Keratinocyte (primary cell): ENCODE results near the gene CXorf66. TPM values are rescaled to one million over a fixed set of nuclear protein-coding genes. Genes with fewer than 3 reads are reported as not detected.

Source experiments
- DNase-seq: peaks from one replicate; pipeline ENCODE4 v3.0.0-alpha.2; 2011; ENCODE audit warnings: low read depth, missing footprints, low spot score
- FAIRE-seq: peaks from 2 replicates; lab custom pipeline; 2011; peaks lifted over from hg19 to GRCh38; lab: Jason Lieb, UNC
- H2AFZ ChIP-seq: 2 replicates; pipeline ENCODE4 v1.6.0; 2012; ENCODE audit warnings: low read length, control low read depth, inconsistent platforms; ENCODE audit not compliant: control insufficient read depth
- H3K27ac ChIP-seq: 2 replicates; pipeline ENCODE4 v1.5.1; 2011; ENCODE audit warnings: low read length; ENCODE audit not compliant: control insufficient read depth, insufficient read depth
- H3K27me3 ChIP-seq: 3 replicates; pipeline ENCODE4 v1.6.0; 2011; ENCODE audit warnings: low read length; ENCODE audit not compliant: control insufficient read depth, insufficient read depth; ENCODE audit errors: extremely low read depth
- H3K36me3 ChIP-seq, 2 experiments: 2 replicates in 1 of 2; 3 replicates in 1 of 2; pipeline ENCODE4 v1.5.1; 2011; ENCODE audit warnings: low read length in 2 of 2, mild to moderate bottlenecking in 1 of 2; ENCODE audit not compliant: control insufficient read depth in 2 of 2, insufficient read depth in 2 of 2; ENCODE audit errors: extremely low read depth in 1 of 2
- H3K4me1 ChIP-seq: 3 replicates; pipeline ENCODE4 v1.5.1; 2011; ENCODE audit warnings: low read length; ENCODE audit not compliant: control insufficient read depth, insufficient read depth; ENCODE audit errors: extremely low read depth
- H3K4me2 ChIP-seq: 3 replicates; pipeline ENCODE4 v1.6.0; 2011; ENCODE audit warnings: low read depth, low read length; ENCODE audit not compliant: control insufficient read depth, insufficient read depth; ENCODE audit errors: extremely low read depth
- H3K4me3 ChIP-seq, 3 experiments: fragments of 200-600 bp in 1 of 3; sonication (generic) in 1 of 3; 2 replicates in 2 of 3; 3 replicates in 1 of 3; pipeline ENCODE4 v1.5.1; 2011 to 2016; ENCODE audit warnings: low read length in 3 of 3, mild to moderate bottlenecking in 3 of 3, control low read depth in 2 of 3, inconsistent platforms in 1 of 3, low read depth in 1 of 3, mixed read lengths in 1 of 3, mixed run types in 1 of 3, moderate library complexity in 1 of 3; ENCODE audit not compliant: control insufficient read depth in 2 of 3, insufficient read depth in 2 of 3; ENCODE audit errors: extremely low read depth in 1 of 3
- H3K79me2 ChIP-seq: 2 replicates; pipeline ENCODE4 v1.6.0; 2012; ENCODE audit warnings: low read length; ENCODE audit not compliant: control insufficient read depth, insufficient read depth
- H3K9ac ChIP-seq: 3 replicates; pipeline ENCODE4 v1.6.0; 2011; ENCODE audit warnings: low read length; ENCODE audit not compliant: control insufficient read depth, insufficient read depth; ENCODE audit errors: extremely low read depth
- H3K9me1 ChIP-seq: 3 replicates; pipeline ENCODE4 v1.6.0; 2011; ENCODE audit warnings: low read length; ENCODE audit not compliant: control insufficient read depth, insufficient read depth; ENCODE audit errors: extremely low read depth
- H3K9me3 ChIP-seq: 2 replicates; pipeline ENCODE4 v1.5.1; 2012; ENCODE audit warnings: low read depth, low read length; ENCODE audit not compliant: control insufficient read depth
- H4K20me1 ChIP-seq: 3 replicates; pipeline ENCODE4 v1.6.0; 2011; ENCODE audit warnings: low read length; ENCODE audit not compliant: control insufficient read depth, insufficient read depth; ENCODE audit errors: extremely low read depth
- EZH2 ChIP-seq: IDR thresholded peaks from one replicate; pipeline ENCODE4 v1.6.1; 2012; ENCODE audit warnings: inconsistent platforms, mild to moderate bottlenecking, low read length, moderate library complexity
- dilution Hi-C: fragments of 300-500 bp; cut with MboI; formaldehyde crosslinking; loops from one replicate; pipeline ENCODE4 v1.7.0; 2020; ENCODE audit warnings: low sequenced_read_pairs; ENCODE audit not compliant: extremely low pct_ligation_motif_present
- polyA plus RNA-seq, 5 experiments: library from polyadenylated mRNA; depleted of rRNA in 3 of 5; stranded (reverse) in 3 of 5; stranded (forward) in 1 of 5; unstranded in 1 of 5; fragments of >200 nt; gene quantifications; 1 replicate in 1 of 5; 2 replicates in 3 of 5; 3 replicates in 1 of 5; pipeline versions ENCODE4 v1.2.1 to v1.2.3, GENCODE V29; 2011 to 2012; ENCODE audit warnings: missing spikeins in 2 of 5, low read depth in 1 of 5, low replicate concordance in 1 of 5
- TF ChIP-seq, protein P1 (sequence below), 3 experiments: IDR thresholded peaks in 1 of 3; conservative IDR thresholded peaks in 1 of 3; optimal IDR thresholded peaks in 1 of 3; 2 replicates in 2 of 3; 3 replicates in 1 of 3; pipeline versions ENCODE3 to v1.5.1; 2011; ENCODE audit warnings: low read length in 3 of 3, mild to moderate bottlenecking in 3 of 3, moderate library complexity in 2 of 3, control low read depth in 1 of 3, inconsistent platforms in 1 of 3; ENCODE audit not compliant: insufficient read depth in 2 of 3; ENCODE audit errors: extremely low read depth in 1 of 3

CXorf66 gene
- polyA plus RNA-seq, 1 donor (not counting 4 experiments of a cell fraction or from before 2014, with no cell fraction given) = not detected

DNA sequence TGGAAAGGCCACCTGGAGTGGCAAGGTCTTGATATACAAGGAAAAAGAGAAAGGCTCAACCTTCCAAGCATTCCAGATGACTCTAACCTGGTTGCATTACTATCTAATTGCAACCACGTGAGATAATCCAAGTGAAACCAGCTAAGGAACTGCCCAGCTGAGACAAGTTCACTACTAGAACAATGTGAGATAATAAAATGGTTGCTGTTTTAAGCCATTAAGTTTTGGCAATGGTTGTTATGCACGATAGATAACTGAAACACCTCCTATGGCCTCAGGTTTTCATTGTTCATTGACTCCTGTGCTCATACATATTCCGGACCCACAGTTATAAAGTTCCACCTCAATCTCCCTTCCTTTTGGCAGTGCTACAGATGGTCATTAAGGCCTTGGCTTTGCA lies 9.2 kb upstream of the CXorf66 start:
- TF ChIP-seq, protein P1, sequence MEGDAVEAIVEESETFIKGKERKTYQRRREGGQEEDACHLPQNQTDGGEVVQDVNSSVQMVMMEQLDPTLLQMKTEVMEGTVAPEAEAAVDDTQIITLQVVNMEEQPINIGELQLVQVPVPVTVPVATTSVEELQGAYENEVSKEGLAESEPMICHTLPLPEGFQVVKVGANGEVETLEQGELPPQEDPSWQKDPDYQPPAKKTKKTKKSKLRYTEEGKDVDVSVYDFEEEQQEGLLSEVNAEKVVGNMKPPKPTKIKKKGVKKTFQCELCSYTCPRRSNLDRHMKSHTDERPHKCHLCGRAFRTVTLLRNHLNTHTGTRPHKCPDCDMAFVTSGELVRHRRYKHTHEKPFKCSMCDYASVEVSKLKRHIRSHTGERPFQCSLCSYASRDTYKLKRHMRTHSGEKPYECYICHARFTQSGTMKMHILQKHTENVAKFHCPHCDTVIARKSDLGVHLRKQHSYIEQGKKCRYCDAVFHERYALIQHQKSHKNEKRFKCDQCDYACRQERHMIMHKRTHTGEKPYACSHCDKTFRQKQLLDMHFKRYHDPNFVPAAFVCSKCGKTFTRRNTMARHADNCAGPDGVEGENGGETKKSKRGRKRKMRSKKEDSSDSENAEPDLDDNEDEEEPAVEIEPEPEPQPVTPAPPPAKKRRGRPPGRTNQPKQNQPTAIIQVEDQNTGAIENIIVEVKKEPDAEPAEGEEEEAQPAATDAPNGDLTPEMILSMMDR (optimal IDR thresholded peaks at IDR 0.05 in 1 of 3, IDR thresholded peaks at IDR 0.05 in 1 of 3, conservative IDR thresholded peaks at IDR 0.05 in 1 of 3; ENCODE audit: extremely low read depth in 1 of 3, insufficient read depth in 2 of 3, low read length in 3 of 3) = no peak
- TF ChIP-seq EZH2 = no peak
- Histone ChIP-seq H4K20me1 (no peaks in the 10 kb centered on the region), H3K79me2 (no peaks in the 10 kb centered on the region), H3K9ac (no peak overlapping the region), H3K27me3 (no peaks in the 10 kb centered on the region), H3K4me2 (no peak overlapping the region), H3K9me3 (no peaks in the 10 kb centered on the region), H3K4me1 (no peaks in the 10 kb centered on the region), H3K27ac (no peak overlapping the region), H3K9me1 (no peaks in the 10 kb centered on the region), H3K36me3 (no peaks in the 10 kb centered on the region), H2AFZ (no peak overlapping the region), H3K4me3 (no peak overlapping the region)
- DNase-seq (no peak), FAIRE-seq (no peak)
- dilution Hi-C loops = no loop called here

- no peak for DNase-seq
- Histone ChIP-seq H3K4me1 (no peaks in the 10 kb centered on the region), H3K4me2 (no peak overlapping the region), H3K79me2 (no peaks in the 10 kb centered on the region), H4K20me1 (no peaks in the 10 kb centered on the region), H3K9ac (no peak overlapping the region), H3K27me3 (no peaks in the 10 kb centered on the region), H3K9me3 (no peaks in the 10 kb centered on the region), H3K9me1 (no peaks in the 10 kb centered on the region), H3K4me3 (no peak overlapping the region), H2AFZ (no peak overlapping the region), H3K27ac (no peak overlapping the region), H3K36me3 (no peaks in the 10 kb centered on the region)
- dilution Hi-C loops = no loop called here
- TF ChIP-seq EZH2 = no peak
- TF ChIP-seq, protein P1 (optimal IDR thresholded peaks at IDR 0.05 in 1 of 3, IDR thresholded peaks at IDR 0.05 in 1 of 3, conservative IDR thresholded peaks at IDR 0.05 in 1 of 3; ENCODE audit: extremely low read depth in 1 of 3, insufficient read depth in 2 of 3, low read length in 3 of 3) = no peak
- no peak for FAIRE-seq
Observed at GRCh38 chrX:139972629-139973624, 7.6 kb upstream of the CXorf66 start.
